Neural cell (in vitro differentiated cells): ENCODE measurements around the gene TMEM143. TPM values are rescaled to one million over a fixed set of nuclear protein-coding genes. Genes with fewer than 3 reads are reported as not detected.

Source experiments
- H2AFZ ChIP-seq: fragments of 200-600, 300-800 bp; sonication (generic), shearing (Covaris generic); 2 replicates; pipeline ENCODE4 v1.6.0; 2014; ENCODE audit warnings: low read depth, mild to moderate bottlenecking, antibody characterized with exemption, low read length, moderate library complexity
- H3F3A ChIP-seq: fragments of 200-600 bp; shearing (Covaris generic); 2 replicates; pipeline ENCODE4 v1.6.1; 2016; ENCODE audit warnings: mild to moderate bottlenecking, moderate library complexity, mixed read lengths, antibody characterized with exemption, low read length; ENCODE audit not compliant: insufficient read depth, poor library complexity, severe bottlenecking
- H3K27ac ChIP-seq: fragments of 200-600, 300-800 bp; sonication (generic), shearing (Covaris generic); 2 replicates; pipeline ENCODE4 v1.5.1; 2014; ENCODE audit warnings: mild to moderate bottlenecking, low read length, moderate library complexity
- H3K27me3 ChIP-seq: fragments of 300-800, 200-600 bp; sonication (generic), shearing (Covaris generic); 2 replicates; pipeline ENCODE4 v1.6.0; 2014; ENCODE audit warnings: mild to moderate bottlenecking, low read depth, low read length, moderate library complexity; ENCODE audit not compliant: insufficient read depth
- H3K36me3 ChIP-seq: fragments of 300-800, 200-600 bp; sonication (generic), shearing (Covaris generic); 2 replicates; pipeline ENCODE4 v1.5.1; 2014; ENCODE audit warnings: mild to moderate bottlenecking, antibody characterized with exemption, low read length, moderate library complexity; ENCODE audit not compliant: insufficient read depth
- H3K4me2 ChIP-seq: fragments of 300-800, 200-600 bp; sonication (generic), shearing (Covaris generic); 2 replicates; pipeline ENCODE4 v1.6.0; 2014; ENCODE audit warnings: mild to moderate bottlenecking, low read length
- H3K4me3 ChIP-seq: fragments of 300-800, 200-600 bp; sonication (generic), shearing (Covaris generic); 2 replicates; pipeline ENCODE4 v1.5.1; 2014; ENCODE audit warnings: mild to moderate bottlenecking, low read length, moderate library complexity
- H3K79me2 ChIP-seq: fragments of 200-600 bp; shearing (Covaris generic); replicated peaks from 2 replicates; pipeline ENCODE4 v1.6.0; 2014; ENCODE audit warnings: mild to moderate bottlenecking, low read length, moderate library complexity; ENCODE audit not compliant: insufficient read depth
- H3K9ac ChIP-seq: fragments of 300-800, 200-600 bp; sonication (generic), shearing (Covaris generic); 2 replicates; pipeline ENCODE4 v1.6.1; 2016; ENCODE audit warnings: mild to moderate bottlenecking, low read length, mixed read lengths
- H3K9me2 ChIP-seq: fragments of 200-600 bp; shearing (Covaris generic); 2 replicates; pipeline ENCODE4 v1.6.1; 2016; ENCODE audit warnings: mild to moderate bottlenecking, low read length, mixed read lengths; ENCODE audit not compliant: insufficient read depth
- H3K9me3 ChIP-seq: fragments of 200-600, 300-800 bp; sonication (generic), shearing (Covaris generic); 2 replicates; pipeline ENCODE4 v1.6.1; 2016; ENCODE audit warnings: mild to moderate bottlenecking, mixed run types, low read length, moderate library complexity, mixed read lengths
- H4K20me1 ChIP-seq: fragments of 200-600 bp; shearing (Covaris generic); 2 replicates; pipeline ENCODE4 v1.6.1; 2016; ENCODE audit warnings: mild to moderate bottlenecking, mixed run types; ENCODE audit not compliant: insufficient read depth
- CTCF ChIP-seq: fragments of 450-650 bp; IDR thresholded peaks from 2 replicates; pipeline ENCODE4 v1.5.1; 2014; ENCODE audit warnings: antibody characterized with exemption, mild to moderate bottlenecking, moderate library complexity; ENCODE audit not compliant: poor library complexity, severe bottlenecking
- EP300 ChIP-seq: fragments of 450-650 bp; conservative IDR thresholded peaks from 2 replicates; pipeline ENCODE4 v1.6.1; 2014; ENCODE audit warnings: antibody characterized with exemption, mild to moderate bottlenecking, moderate library complexity; ENCODE audit not compliant: poor library complexity, severe bottlenecking
- EZH2 ChIP-seq: fragments of 200-600, 300-800 bp; shearing (Covaris generic), sonication (generic); IDR thresholded peaks from 2 replicates; pipeline ENCODE4 v1.6.1; 2014; ENCODE audit warnings: antibody characterized with exemption, low read length, borderline replicate concordance, mild to moderate bottlenecking; ENCODE audit not compliant: insufficient read depth, poor library complexity, severe bottlenecking
- MXI1 ChIP-seq: fragments of 450-650 bp; conservative IDR thresholded peaks from 2 replicates; pipeline ENCODE4 v1.6.1; 2014; ENCODE audit warnings: antibody characterized with exemption, mild to moderate bottlenecking; ENCODE audit not compliant: poor library complexity, severe bottlenecking
- POLR2AphosphoS5 ChIP-seq: IDR thresholded peaks from 2 replicates; pipeline ENCODE4 v1.6.1; 2012
- RAD21 ChIP-seq: fragments of 450-650 bp; conservative IDR thresholded peaks from 2 replicates; pipeline ENCODE4 v1.6.1; 2014; ENCODE audit warnings: antibody characterized with exemption, mild to moderate bottlenecking, moderate library complexity
- SMC3 ChIP-seq: fragments of 450-650 bp; conservative IDR thresholded peaks from 2 replicates; pipeline ENCODE4 v1.6.1; 2014; ENCODE audit warnings: antibody characterized with exemption, mild to moderate bottlenecking, moderate library complexity; ENCODE audit not compliant: poor library complexity
- TAF1 ChIP-seq: IDR thresholded peaks from 2 replicates; pipeline ENCODE4 v1.6.1; 2012; ENCODE audit warnings: low read depth
- polyA plus RNA-seq: library from polyadenylated mRNA; depleted of rRNA; stranded (reverse); fragments of >200 nt; gene quantifications from 2 replicates; pipeline ENCODE4 v1.2.3, GENCODE V29; 2014
- TF ChIP-seq, protein P1 (sequence below): IDR thresholded peaks from 2 replicates; pipeline ENCODE4 v1.6.1; 2012; ENCODE audit warnings: borderline replicate concordance

Gene TMEM143
- polyA plus RNA-seq, 1 donor from 2014 or later: 4.2 TPM

- no peak for TF ChIP-seq RAD21
- TF ChIP-seq TAF1: no peak
- H3K36me3 ChIP-seq: peaks cover 6% of the 10 kb centered on the region
- H3K27ac ChIP-seq: no peak overlapping the region
- no peaks in the 10 kb centered on the region for H4K20me1 ChIP-seq
- H3K27me3 ChIP-seq: no peaks in the 10 kb centered on the region
- H3K9me2 ChIP-seq: no peaks in the 10 kb centered on the region
- H2AFZ ChIP-seq: no peak overlapping the region
- no peaks in the 10 kb centered on the region for H3K79me2 ChIP-seq
- H3K9me3 ChIP-seq: no peaks in the 10 kb centered on the region
- no peak overlapping the region for H3K9ac ChIP-seq
- no peak overlapping the region for H3K4me3 ChIP-seq
- no peak overlapping the region for H3K4me2 ChIP-seq
- no peaks in the 10 kb centered on the region for H3F3A ChIP-seq
Observed at GRCh38 chr19:48382286-48382685, 18.5 kb upstream of the TMEM143 start.

DNA sequence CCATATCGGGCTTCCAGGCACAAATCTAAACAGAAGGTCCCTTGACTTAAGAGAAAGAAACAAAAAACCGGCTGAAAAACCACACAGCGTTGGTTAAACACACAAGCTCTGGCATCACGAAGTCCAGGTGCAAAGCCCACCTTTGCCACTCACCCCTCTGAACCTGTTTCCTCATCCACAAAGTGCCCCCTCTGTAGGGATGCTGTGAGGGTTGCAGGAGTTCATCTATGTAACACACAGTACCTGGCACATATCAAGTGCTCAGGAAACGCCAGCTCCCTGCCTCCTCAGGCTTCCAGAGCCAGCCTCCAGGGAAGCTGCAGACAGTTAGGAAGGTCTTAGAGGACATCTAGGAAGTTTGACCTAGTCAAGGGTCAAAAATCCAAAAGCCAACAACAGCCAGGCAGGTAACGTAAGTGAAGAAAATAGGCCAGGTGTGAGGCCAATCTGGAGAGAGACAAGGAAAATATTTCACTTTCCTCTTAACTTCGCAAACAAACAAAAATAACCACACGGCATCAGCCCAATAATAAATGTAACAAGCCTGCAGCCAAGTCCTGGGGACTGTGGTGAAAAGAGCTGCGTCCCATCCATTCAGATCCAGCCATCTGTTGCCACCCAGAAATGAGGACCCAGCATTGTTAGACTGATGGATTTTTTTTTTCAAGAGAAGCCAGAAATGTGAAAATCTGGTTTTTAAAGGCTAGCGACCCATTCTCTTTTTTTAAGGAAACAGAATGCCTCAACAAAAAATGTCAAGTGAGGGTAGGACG lies 17.6 kb upstream of the TMEM143 start:
- peaks cover 6% of the 10 kb centered on the region for H3K36me3 ChIP-seq
- no peak overlapping the region for H3K4me3 ChIP-seq
- no peaks in the 10 kb centered on the region for H3K9me2 ChIP-seq
- no peak overlapping the region for H2AFZ ChIP-seq
- no peaks in the 10 kb centered on the region for H3K9me3 ChIP-seq
- no peaks in the 10 kb centered on the region for H3K79me2 ChIP-seq
- H3K4me2 ChIP-seq: no peak overlapping the region
- no peak for TF ChIP-seq TAF1
- no peak for TF ChIP-seq SMC3
- TF ChIP-seq, protein P1, sequence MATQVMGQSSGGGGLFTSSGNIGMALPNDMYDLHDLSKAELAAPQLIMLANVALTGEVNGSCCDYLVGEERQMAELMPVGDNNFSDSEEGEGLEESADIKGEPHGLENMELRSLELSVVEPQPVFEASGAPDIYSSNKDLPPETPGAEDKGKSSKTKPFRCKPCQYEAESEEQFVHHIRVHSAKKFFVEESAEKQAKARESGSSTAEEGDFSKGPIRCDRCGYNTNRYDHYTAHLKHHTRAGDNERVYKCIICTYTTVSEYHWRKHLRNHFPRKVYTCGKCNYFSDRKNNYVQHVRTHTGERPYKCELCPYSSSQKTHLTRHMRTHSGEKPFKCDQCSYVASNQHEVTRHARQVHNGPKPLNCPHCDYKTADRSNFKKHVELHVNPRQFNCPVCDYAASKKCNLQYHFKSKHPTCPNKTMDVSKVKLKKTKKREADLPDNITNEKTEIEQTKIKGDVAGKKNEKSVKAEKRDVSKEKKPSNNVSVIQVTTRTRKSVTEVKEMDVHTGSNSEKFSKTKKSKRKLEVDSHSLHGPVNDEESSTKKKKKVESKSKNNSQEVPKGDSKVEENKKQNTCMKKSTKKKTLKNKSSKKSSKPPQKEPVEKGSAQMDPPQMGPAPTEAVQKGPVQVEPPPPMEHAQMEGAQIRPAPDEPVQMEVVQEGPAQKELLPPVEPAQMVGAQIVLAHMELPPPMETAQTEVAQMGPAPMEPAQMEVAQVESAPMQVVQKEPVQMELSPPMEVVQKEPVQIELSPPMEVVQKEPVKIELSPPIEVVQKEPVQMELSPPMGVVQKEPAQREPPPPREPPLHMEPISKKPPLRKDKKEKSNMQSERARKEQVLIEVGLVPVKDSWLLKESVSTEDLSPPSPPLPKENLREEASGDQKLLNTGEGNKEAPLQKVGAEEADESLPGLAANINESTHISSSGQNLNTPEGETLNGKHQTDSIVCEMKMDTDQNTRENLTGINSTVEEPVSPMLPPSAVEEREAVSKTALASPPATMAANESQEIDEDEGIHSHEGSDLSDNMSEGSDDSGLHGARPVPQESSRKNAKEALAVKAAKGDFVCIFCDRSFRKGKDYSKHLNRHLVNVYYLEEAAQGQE: no peak
- no peak for TF ChIP-seq POLR2AphosphoS5
- TF ChIP-seq CTCF: no peak
- no peak for TF ChIP-seq EP300
- no peak for TF ChIP-seq MXI1
- no peak for TF ChIP-seq RAD21
- H3K27me3 ChIP-seq: no peaks in the 10 kb centered on the region
- no peak overlapping the region for H3K27ac ChIP-seq
- H3F3A ChIP-seq: no peaks in the 10 kb centered on the region
- no peaks in the 10 kb centered on the region for H4K20me1 ChIP-seq
- no peak overlapping the region for H3K9ac ChIP-seq

- H4K20me1 ChIP-seq: no peaks in the 10 kb centered on the region
- no peak overlapping the region for H3K4me3 ChIP-seq
- H3K9ac ChIP-seq: no peak overlapping the region
- no peaks in the 10 kb centered on the region for H3K9me2 ChIP-seq
- H3K27me3 ChIP-seq: no peaks in the 10 kb centered on the region
- H3K79me2 ChIP-seq: no peaks in the 10 kb centered on the region
- H3K36me3 ChIP-seq: no peaks in the 10 kb centered on the region
- H3F3A ChIP-seq: no peaks in the 10 kb centered on the region
- TF ChIP-seq EZH2 (no peak), SMC3 (no peak)
- no peak overlapping the region for H3K4me2 ChIP-seq
- no peak overlapping the region for H2AFZ ChIP-seq
- no peaks in the 10 kb centered on the region for H3K9me3 ChIP-seq
- no peak overlapping the region for H3K27ac ChIP-seq
Observed at GRCh38 chr19:48379058-48379457, 15.3 kb upstream of the TMEM143 start.
